Effector CD4-positive, alpha-beta T cell (primary cell): ENCODE results near the gene MRPL52.
"Not testable (repeated sequence)": the region's sequence is repeated elsewhere in the genome, so short reads cannot be mapped to it uniquely, and the experiment has no call there.

Source experiments
- DNase-seq: peaks from one replicate; pipeline ENCODE4 v3.0.0-alpha.2; 2020

Gene MRPL52

GRCh38 chr14:22811722-22812121 is 18.0 kb upstream of the MRPL52 start:
- no peak for DNase-seq

DNA sequence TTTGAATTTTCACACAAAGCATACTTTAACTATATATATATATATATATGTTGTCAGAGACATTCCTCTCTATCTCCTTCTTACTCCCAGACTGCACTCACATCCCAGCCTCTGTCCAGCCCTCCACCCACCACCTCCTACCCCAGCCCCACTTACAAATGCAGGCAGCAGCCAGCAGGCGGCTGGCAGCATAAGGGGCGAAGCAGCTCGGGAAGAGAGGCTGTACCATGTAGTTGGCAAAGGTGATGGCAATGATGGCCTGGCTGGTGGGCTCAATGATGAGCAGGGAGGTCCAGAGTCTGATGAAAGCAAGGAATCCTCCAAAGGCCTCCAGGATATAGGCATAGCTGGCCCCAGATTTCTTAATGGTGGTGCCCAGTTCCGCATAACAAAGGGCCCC is 16.9 kb upstream of the MRPL52 start:
- no peak for DNase-seq

GRCh38 chr14:22813145-22813544 is 16.5 kb upstream of the MRPL52 start:
- no peak for DNase-seq

- no peak for DNase-seq
These were observed 15.3 kb upstream of the MRPL52 start for GRCh38 chr14:22814373-22814772.

DNA sequence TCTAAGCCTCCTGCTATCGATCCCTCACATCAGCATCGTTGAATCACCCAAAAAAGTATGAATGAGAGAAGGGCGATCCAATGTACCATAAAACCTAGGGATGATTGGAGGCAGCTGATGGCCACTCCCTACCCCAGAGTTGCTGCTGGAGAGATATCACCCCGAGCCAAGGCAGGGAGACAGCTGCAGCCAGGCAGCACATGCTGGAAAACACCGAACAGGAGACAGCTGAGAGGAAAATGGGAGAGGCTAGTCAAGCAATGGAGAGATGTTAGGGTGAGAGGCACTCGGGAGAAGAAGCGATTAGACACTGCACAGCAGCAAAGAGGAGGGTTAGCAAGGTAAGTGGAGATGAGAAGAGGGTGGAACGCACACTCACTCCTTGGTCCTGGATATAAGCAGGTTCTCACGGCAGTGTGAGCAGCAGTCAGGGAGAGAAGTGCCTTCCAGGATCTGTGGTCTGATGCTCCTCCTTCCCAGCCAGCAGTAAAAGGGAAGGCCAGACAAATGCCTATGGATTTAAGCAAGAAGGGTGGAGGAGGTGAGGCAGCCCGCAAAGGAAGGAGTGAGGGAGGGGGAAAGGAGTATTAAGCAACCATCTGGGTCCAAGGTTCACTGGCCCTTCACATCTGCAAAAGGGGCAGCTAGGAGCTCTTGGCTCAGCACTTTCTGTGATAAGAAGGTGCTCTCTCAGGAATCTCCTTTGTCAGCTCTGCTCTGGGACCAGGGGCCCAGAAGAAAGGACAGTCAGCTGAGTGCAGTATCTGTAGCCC is 14.6 kb upstream of the MRPL52 start, which contains the start of gene SLC7A7:
Gene SLC7A7 (minus strand): TSS at position 495 of the 773 bp plus-strand sequence. CDS start 2,037 bp downstream, outside the sequence.
- DNase-seq = no peak

DNA sequence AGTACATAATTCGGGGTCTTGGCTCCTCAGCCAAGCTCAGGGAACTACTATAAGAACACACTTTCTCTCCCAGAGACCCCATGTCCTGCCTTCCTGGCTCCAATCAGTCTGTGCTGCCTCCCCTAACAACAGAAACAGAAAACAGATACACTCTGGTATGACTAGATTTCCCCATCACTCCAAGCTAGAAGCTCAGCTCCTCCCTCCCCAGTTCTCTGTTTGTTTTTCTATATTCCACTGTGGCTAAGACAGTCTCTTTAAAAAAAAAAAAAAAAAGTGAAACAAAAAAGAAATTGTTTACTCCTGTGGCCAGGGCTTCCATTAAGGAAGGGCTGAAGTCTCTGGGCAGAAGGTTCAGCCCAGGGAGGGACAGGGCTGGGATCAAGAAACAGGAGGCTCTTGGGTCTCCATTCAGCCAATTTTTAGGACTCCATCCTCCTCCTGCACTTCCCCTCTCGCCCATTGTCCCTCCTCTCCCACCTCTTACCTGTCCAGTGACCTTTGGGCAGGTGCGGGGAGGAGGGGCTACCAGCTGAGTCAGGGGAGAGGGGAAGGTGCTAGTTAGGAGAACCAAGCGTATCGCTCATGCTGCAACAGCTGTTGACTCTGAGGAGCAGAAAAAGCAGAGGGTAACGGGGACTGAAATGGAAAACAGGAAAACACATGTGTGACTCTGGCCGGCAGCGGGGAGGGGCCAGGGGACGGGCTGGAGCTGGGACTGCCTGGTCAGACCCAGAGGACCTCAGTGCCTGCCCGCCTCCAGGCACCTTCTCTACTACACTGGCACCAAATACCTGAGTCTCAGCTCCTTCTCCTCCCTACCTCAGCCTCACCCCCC is 10.3 kb upstream of the MRPL52 start:
- no peak for DNase-seq

GRCh38 chr14:22820731-22821130 is 9.0 kb upstream of the MRPL52 start:
- DNase-seq = no peak

DNA sequence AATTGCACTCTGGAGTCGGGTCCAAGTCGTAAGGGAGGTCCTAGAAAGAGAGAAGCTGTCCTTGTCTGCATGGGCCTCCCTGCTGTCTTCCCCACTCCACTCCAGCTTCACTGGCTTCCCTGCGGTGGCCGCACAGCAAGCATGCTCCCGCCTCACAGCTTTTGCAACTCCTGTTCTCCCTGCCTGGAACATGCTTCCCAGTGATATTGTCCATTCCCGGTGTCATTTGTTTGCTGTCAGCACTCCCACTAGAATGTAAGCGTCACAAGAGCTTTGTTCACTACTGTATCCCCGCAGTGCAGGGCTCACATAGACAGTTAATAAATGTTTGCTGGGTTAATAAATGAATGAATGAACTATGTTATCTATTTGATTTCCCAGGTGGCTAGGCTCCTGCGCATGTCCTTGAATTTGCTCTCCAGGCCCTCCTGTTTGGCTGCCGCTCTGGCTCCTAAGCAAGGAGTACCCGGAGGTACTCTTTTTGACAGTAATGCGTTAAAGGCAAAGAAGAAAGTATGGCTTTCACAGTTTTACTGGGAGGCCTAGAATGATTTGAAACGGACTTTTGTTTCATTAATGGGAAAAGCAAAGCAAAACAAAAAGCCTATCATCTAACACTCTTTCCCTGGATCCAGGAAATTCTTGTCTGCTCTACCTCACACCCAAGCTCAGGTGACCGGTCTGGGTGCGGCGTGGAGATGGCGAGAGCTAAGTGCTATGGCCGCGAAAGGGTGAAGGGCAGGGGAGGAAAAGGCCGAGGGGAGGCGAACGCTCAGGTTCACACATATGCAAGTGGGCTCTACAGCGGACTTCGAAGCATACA is 8.3 kb upstream of the MRPL52 start:
- DNase-seq = no peak

- no peak for DNase-seq
These were observed 7.6 kb upstream of the MRPL52 start for GRCh38 chr14:22822016-22822570.

DNA sequence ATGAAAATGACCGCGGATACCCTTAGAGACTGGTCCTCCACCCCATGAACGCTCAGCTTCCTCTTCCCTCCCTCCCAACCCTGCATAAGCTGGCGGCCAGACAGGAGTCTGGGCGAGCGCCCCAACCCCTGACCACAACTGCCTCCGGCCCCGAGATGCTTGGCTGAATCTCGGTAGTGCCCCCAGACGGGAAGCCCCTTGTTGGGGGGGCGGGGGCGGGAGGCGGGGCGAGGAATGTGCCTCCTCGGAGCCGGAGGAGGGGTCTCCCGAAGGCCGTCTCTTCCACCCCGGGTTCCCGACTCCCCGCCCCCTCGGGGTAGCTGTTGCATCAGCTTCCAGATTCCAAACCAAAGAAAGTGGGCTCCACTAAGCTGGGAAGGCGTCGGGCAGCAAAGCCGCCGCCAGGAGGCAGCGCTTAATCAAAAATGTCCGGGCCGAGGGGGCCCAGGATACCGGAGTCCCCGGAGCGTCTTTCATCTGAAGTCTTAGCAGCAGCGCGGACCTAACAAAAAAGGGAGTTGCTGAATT is 7.1 kb upstream of the MRPL52 start:
- peak; percentile 56 for DNase-seq

DNA sequence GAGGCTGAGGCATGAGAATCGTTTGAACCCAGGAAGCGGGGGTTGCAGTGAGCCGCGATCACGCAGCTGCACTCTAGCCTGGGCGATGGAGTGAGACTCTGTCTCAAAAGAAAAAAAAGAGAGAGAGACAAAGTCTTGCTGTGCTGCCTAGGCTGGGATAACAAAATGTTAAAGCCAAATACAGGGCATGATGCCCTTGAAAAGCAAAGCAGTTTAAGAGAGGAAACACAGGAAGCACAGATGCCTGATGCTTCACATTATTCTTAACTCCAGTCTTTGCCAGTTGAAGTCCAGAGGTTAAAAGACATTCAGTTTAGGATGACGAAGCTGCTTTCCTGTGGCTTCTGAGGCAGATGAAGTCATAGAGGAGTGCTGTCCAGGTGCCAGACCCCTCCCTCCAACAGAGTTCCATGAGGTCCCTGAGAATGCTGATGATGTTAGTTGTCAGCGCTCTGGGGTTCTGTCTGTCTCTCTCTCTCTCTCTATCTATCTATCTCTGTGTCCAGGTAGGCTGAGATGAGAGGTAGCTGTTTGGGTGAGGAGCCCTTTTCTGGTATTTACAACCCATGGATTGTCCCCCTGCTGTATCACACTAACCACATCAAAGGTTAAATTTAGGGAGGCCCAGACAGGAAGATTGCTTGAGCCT is 4.9 kb upstream of the MRPL52 start:
- DNase-seq = no peak

DNA sequence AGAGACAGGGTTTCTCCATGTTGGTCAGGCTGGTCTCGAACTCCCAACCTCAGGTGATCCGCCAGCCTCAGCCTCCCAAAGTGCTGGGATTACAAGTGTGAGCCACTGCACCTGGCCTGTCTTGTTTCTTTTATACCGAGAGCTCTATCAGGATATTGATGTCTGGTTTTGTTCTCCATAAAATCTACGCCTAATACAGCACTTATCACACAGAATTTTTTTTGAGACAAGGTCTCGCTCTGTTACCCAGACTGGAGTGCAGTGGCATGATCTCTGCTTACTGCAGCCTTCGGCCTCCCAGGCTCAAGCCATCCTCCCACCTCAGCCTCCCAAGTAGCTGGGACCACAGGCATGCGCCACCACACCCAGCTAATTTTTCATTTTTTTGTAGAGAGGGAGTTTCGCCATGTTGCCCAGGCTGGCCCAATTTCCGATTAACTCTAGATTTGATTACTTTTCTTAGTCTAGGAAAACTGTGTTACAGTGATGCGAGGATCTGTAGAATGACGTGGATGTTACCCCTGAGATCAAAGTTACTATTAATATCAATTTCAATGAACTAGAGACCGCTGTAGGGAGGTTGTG is 519 bp upstream of the MRPL52 start:
- not testable (repeated sequence) for DNase-seq

DNA sequence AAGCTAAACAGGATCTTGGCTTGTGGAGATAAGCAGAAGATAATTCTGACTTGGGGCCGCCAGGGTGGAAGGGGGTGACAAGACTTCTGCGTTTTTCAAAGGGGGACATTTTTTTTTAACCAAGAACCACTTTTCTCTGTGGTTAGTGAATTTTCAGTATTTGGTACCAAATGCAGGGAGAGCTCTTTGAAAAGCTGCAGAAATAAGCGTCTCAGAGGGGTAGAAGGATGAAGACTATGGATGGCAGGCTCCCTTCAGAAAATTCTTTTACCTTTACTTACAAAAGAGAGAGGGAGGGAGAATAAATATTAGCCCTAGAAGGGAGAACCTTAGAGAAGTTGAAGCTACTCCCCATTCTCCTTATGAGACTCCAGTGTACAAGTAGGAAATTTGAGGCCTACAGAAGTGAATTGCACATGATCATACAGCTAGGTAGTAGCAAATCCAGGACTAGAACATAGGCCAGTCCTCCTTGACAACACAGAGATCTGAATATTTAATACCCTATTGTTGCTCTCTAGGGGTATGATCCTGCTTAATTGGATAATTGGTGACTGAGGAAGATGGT is 840 bp downstream of the MRPL52 start:
- DNase-seq = no peak

DNA sequence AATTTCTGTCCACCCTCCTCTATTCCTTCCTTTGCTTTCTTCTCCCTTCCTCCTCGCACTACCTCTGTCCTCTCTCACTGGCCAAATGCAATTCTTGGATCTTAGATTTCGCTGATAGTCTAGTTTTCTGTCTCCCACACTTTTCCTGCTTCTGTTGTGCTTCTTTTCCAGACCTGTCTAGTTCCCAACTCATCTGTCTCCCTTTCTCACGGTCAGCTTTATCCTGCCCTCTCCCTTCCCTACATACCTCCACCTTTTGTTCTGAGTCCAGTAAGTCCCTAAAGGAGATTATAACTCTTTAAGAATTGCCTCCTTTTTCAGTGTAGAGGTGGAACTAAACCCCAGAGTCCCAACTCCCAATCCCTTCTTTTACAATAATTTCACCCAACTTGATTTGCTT is 5.8 kb downstream of the MRPL52 start:
- DNase-seq = no peak

- no peak for DNase-seq
These were observed 6.8 kb downstream of the MRPL52 start, which contains the start of gene MMP14 for GRCh38 chr14:22836301-22837113. Gene MMP14 (plus strand): TSS chr14:22836585. CDS start chr14:22836818, 233 bp downstream.

- no peak for DNase-seq
These were observed 7.5 kb downstream of the MRPL52 start for GRCh38 chr14:22837114-22837749.

DNA sequence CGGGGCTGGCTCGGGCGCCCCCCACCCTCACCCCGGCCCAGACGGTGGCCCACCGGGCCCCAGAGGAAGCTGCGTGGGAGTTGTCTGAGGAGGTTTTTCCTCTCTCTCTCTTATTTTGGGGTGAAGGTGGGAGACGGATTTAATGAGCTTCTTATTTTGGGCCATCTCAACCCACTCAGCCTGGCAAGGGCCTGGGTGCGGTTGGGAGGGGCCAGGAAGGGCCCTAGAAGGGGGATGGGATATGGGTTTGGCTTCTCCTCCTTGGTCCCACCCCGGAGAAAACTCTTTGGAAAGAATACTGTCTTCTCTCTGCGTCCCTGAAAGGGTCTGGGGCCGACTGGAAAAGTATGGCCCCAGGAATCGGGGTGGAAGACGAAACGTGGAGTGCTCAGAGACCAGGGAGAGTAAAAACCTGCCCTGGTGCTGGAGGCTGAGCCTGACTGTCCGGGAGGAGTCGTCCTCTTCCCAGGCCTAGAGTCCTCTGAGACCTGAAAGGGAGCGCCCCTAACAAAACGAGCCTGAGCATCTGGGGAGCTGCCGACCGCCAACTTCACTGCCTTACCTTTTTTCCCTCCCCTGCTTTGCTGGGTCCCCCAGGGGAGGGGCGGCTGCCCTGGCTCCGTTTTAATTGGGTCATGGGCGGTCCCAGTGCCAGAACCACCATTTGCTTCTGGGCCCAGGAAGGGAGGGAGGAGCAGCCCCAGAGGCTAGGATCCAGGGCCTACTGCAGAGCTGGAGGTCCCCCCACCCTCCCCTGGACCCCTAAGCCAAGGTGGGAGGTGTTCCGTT is 8.3 kb downstream of the MRPL52 start:
- DNase-seq = no peak

DNA sequence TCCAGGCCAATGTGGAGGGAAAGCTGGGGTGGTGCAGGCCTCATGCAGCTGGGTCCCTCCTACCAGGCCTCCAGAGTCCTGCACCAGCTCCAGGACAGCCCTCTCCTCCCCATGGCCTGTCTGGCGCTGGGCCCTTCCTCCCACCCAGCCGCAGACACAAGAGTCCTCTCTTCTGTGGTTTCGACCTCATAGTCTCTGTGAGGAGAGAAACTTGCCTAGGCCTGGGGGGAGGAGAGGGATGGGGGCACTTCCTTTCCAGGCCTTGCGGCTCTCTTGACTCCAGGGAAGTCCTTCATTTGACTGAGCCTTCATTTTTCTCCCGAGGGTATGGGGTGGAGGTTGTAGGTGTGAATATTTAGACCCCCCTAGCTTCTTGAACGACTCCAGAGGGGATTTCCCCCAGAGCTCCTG is 8.9 kb downstream of the MRPL52 start:
- no peak for DNase-seq
